ENCODE measurements around the gene WNT7B. TPM values are rescaled to one million over a fixed set of nuclear protein-coding genes. Genes with fewer than 3 reads are reported as not detected.

WNT7B gene
- total RNA-seq, 2 donors from 2014 or later: 7.5 to 7.7 TPM

DNA sequence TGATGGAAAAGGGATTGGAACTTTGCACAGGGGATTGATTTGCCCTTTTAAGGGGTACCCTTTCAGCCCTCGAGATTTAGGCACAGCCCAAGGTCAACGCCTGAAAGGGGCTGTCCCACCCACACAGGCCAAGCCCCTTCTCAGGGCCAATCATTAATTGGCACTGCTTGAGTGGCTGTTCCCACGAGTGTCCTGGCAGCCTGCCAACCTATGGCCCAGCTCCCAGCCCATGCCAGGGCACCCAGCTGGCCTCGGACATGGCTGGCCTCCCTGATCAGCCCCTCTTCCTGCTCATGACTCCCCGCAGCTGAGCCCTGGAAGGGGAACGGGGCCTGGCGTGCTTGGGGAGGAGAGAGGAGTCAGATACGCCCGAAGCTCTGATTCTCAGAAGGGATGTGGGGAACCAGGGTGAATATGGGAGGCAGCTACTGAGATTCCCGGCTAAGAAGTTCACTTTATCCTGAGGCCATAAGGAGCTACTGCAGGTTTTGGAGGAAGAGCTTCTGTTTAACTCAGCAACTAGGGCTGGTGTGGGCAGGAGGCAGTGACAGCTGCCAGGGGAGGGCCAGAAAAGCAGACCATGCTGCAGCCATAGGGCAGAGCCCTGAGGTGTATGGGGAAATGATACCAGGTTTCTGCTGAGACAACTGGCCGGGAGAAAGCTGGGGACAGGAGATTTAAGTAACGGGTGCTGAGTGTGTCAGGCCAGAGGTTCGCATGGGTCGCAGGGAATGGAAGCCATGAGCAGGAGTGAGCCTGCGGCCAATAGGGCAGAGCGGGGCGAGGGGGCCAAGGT is 30.0 kb downstream of the WNT7B start:
- 80% methylated on average over 17 of the region's 17 CpGs for whole genome bisulfite sequencing
- no peak for DNase-seq (ENCODE audit: low spot score)
- Histone ChIP-seq H3K27ac (no peak overlapping the region), H3K36me3 (no peaks in the 10 kb centered on the region), H3K9me3 (no peaks in the 10 kb centered on the region), H3K4me3 (no peak overlapping the region), H3K4me1 (replicated peaks) (no peaks in the 10 kb centered on the region), H3K27me3 (replicated peaks; ENCODE audit: insufficient read depth) (no peaks in the 10 kb centered on the region)
- intact Hi-C loops (cut with DNase I): no loop called here
- TF ChIP-seq, protein P1, sequence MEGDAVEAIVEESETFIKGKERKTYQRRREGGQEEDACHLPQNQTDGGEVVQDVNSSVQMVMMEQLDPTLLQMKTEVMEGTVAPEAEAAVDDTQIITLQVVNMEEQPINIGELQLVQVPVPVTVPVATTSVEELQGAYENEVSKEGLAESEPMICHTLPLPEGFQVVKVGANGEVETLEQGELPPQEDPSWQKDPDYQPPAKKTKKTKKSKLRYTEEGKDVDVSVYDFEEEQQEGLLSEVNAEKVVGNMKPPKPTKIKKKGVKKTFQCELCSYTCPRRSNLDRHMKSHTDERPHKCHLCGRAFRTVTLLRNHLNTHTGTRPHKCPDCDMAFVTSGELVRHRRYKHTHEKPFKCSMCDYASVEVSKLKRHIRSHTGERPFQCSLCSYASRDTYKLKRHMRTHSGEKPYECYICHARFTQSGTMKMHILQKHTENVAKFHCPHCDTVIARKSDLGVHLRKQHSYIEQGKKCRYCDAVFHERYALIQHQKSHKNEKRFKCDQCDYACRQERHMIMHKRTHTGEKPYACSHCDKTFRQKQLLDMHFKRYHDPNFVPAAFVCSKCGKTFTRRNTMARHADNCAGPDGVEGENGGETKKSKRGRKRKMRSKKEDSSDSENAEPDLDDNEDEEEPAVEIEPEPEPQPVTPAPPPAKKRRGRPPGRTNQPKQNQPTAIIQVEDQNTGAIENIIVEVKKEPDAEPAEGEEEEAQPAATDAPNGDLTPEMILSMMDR (IDR thresholded peaks at IDR 0.05): no peak
- TF ChIP-seq POLR2A (IDR thresholded peaks at IDR 0.05) (no peak), POLR2AphosphoS5 (IDR thresholded peaks at IDR 0.05) (no peak)

DNA sequence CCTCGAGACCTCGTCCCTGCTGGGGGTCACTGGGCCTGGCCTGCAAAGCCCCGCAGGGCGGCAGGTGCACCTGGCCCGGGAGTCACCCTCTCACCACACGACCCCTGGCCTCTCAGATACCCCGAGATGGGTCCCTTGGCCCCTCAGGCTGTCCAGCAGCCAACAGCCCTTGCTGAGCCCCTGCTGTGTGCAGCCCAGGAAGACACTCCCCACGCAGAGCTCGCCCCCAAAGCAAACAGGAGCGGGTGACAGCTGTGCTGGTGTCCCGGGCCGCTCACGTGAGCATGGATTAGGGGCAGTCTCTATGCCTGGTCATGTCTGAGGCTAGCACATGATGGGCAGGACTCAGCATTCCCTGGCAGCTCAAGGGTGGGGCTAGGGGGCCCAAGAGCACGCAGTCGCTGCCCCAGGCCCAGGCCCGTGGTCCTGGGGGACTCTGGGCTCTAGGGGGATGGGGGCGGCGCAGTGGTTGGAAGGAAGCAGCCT is 31.3 kb downstream of the WNT7B start:
- 87% methylated on average over 16 of the region's 18 CpGs for WGBS
- TF ChIP-seq, protein P1 (IDR thresholded peaks at IDR 0.05): no peak
- TF ChIP-seq POLR2A (IDR thresholded peaks at IDR 0.05): no peak
- TF ChIP-seq POLR2AphosphoS5 (IDR thresholded peaks at IDR 0.05): no peak
- no peaks in the 10 kb centered on the region for H3K9me3 ChIP-seq
- no peaks in the 10 kb centered on the region for H3K4me1 ChIP-seq (replicated peaks)
- H3K36me3 ChIP-seq: no peaks in the 10 kb centered on the region
- intact Hi-C loops (cut with DNase I): no loop called here
- DNase-seq (ENCODE audit: low spot score): no peak
- H3K27me3 ChIP-seq (replicated peaks; ENCODE audit: insufficient read depth): no peaks in the 10 kb centered on the region
- no peak overlapping the region for H3K4me3 ChIP-seq
- no peak overlapping the region for H3K27ac ChIP-seq

DNA sequence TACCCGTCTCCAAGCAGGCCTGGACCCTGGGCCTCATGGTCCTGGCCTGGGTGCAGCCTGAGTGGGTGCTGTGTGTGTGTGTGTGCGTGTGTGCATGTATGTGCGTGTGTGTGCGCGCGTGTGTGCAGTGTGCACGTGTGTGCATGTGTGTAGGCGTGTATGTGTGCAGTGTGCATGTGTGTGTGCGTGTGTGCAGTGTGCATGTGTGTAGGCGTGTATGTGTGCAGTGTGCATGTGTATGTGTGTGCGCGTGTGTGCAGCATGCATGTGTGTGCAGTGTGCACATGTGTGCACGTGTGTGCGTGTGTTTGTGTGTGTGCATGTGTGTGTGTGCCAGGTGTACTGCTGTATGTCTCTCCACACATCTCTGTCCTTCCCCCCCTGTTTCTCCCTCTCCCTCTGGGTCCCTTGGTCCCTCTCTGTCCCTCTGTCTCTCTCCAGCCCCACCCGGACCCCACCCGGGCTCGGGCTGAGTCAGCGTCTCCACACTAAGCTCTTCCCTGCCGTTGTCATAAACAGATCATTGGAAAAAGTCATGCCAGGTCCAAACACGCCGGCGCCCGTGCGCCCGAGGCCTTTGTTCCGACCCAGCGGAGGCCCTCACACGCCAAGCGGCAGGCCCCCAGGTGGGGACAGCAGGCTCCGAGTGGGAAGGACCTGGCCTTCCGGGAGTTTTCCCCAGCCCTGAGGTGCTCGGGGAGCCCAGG is 34.0 kb downstream of the WNT7B start:
- H3K27me3 ChIP-seq (replicated peaks; ENCODE audit: insufficient read depth): no peaks in the 10 kb centered on the region
- H3K4me3 ChIP-seq: no peak overlapping the region
- DNase-seq (ENCODE audit: low spot score): no peak
- H3K27ac ChIP-seq: no peak overlapping the region
- TF ChIP-seq, protein P1 (IDR thresholded peaks at IDR 0.05): no peak
- TF ChIP-seq POLR2A (IDR thresholded peaks at IDR 0.05) (no peak), POLR2AphosphoS5 (IDR thresholded peaks at IDR 0.05) (no peak)
- H3K36me3 ChIP-seq: no peaks in the 10 kb centered on the region
- intact Hi-C loops (cut with DNase I): no loop called here
- 65% methylated on average over 32 of the region's 32 CpGs for WGBS
- H3K9me3 ChIP-seq: no peaks in the 10 kb centered on the region
- no peaks in the 10 kb centered on the region for H3K4me1 ChIP-seq (replicated peaks)

DNA sequence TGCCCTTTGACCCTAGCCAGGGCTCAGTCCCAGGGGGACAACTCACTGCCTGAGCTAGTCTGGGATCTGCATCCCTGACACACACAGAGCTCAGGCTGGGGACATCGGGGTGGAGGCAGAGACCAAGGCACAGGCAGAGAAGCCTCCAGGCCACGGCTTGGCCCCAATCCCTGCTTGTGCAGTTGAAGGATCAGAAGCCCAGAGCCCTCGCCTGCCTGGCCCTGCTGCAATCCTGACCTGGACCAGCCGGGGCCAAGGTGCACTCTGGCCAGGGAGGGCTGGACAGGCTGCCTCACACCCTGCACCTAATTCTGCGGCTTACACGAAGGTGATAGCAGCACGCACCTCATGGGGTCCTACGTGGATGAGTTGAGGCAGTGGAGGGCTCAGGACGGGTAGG is 34.6 kb downstream of the WNT7B start:
- DNase-seq (ENCODE audit: low spot score): no peak
- TF ChIP-seq POLR2AphosphoS5 (IDR thresholded peaks at IDR 0.05) (no peak), POLR2A (IDR thresholded peaks at IDR 0.05) (no peak)
- TF ChIP-seq, protein P1 (IDR thresholded peaks at IDR 0.05): no peak
- 91% methylated on average over 9 of the region's 9 CpGs for WGBS
- H3K4me1 ChIP-seq (replicated peaks): no peaks in the 10 kb centered on the region
- intact Hi-C loops (cut with DNase I): no loop called here
- H3K9me3 ChIP-seq: no peaks in the 10 kb centered on the region
- H3K4me3 ChIP-seq: no peak overlapping the region
- no peaks in the 10 kb centered on the region for H3K36me3 ChIP-seq
- no peaks in the 10 kb centered on the region for H3K27me3 ChIP-seq (replicated peaks; ENCODE audit: insufficient read depth)
- no peak overlapping the region for H3K27ac ChIP-seq
